ENCODE results near the gene FYN.

DNA sequence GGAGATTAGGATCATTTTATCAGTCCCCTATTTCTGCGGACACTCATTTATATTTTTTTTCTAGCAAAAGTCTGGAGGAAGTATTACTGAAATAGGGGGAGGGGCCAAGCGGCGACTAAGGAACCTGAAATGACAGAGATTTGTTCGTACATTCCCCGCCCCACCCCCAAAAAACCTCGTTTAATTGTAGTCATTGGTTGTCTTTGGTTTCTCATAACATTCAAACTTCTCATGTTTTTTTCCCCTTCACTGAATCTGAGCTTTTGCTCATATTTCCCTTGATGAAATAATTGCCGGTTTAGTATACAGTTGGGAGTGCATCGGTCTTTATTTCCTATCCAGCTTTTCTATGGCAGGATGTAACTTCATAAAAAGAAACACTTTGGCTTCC, 768 bp upstream of the FYN start:
- TF ChIP-seq, protein P1, sequence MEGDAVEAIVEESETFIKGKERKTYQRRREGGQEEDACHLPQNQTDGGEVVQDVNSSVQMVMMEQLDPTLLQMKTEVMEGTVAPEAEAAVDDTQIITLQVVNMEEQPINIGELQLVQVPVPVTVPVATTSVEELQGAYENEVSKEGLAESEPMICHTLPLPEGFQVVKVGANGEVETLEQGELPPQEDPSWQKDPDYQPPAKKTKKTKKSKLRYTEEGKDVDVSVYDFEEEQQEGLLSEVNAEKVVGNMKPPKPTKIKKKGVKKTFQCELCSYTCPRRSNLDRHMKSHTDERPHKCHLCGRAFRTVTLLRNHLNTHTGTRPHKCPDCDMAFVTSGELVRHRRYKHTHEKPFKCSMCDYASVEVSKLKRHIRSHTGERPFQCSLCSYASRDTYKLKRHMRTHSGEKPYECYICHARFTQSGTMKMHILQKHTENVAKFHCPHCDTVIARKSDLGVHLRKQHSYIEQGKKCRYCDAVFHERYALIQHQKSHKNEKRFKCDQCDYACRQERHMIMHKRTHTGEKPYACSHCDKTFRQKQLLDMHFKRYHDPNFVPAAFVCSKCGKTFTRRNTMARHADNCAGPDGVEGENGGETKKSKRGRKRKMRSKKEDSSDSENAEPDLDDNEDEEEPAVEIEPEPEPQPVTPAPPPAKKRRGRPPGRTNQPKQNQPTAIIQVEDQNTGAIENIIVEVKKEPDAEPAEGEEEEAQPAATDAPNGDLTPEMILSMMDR (IDR thresholded peaks at IDR 0.05; ENCODE audit: borderline replicate concordance, extremely low read depth, low read length, poor library complexity, severe bottlenecking), result no peak
- no peak for TF ChIP-seq EZH2 (IDR thresholded peaks at IDR 0.05; ENCODE audit: borderline replicate concordance, low read depth, low read length, severe bottlenecking)
